PC-3 (cell line): ENCODE results near the gene THBS2. TPM values are rescaled to one million over a fixed set of nuclear protein-coding genes. Genes with fewer than 3 reads are reported as not detected.

ENCODE experiments used
- ATAC-seq: fragments of 200-7000 bp; cut with Tn5 transposase; 2 replicates; pipeline ENCODE4 v1.9.1; 2020; ENCODE audit warnings: mild to moderate bottlenecking, moderate library complexity
- BruUV-seq: library from RNA; stranded (reverse); fragments of 400-500 nt; replicated peaks from 2 replicates; lab custom pipeline; 2021; lab: Mats Ljungman, UMichigan
- CTCF ChIA-PET: fragments of 300-600 bp; sonication (Branson Sonifier 250); formaldehyde crosslinking; loops from one replicate; lab custom pipeline; 2022; ENCODE audit warnings: antibody characterized with exemption; lab: Charles Lee
- POLR2A ChIA-PET: fragments of 300-600 bp; sonication (Branson Sonifier 250); formaldehyde crosslinking; loops from one replicate; lab custom pipeline; 2022; ENCODE audit warnings: antibody characterized with exemption; ENCODE audit not compliant: unreplicated experiment; lab: Charles Lee
- DNase-seq: peaks from one replicate; pipeline ENCODE4 v3.0.0-alpha.2; 2015
- H2AFZ ChIP-seq: fragments of 300-600 bp; sonication (generic); 2 replicates; pipeline ENCODE4 v1.6.0; 2016; ENCODE audit warnings: antibody characterized with exemption, low read length
- H3F3A ChIP-seq: fragments of 300-600 bp; sonication (generic); one replicate; pipeline ENCODE4 v1.6.0; 2017; ENCODE audit warnings: antibody characterized with exemption, low read length, control low read depth, mild to moderate bottlenecking; ENCODE audit not compliant: unreplicated experiment
- H3K27ac ChIP-seq: fragments of 300-600 bp; sonication (generic); 2 replicates; pipeline ENCODE4 v1.5.1; 2016; ENCODE audit warnings: mild to moderate bottlenecking, low read length
- H3K27me3 ChIP-seq: fragments of 300-600 bp; sonication (generic); 2 replicates; pipeline ENCODE4 v1.6.1; 2016; ENCODE audit warnings: low read length, mixed read lengths
- H3K36me3 ChIP-seq: fragments of 300-600 bp; sonication (generic); 2 replicates; pipeline ENCODE4 v1.6.1; 2016; ENCODE audit warnings: low read depth, mixed run types, low read length, mixed read lengths
- H3K4me1 ChIP-seq: fragments of 300-600 bp; sonication (generic); 2 replicates; pipeline ENCODE4 v1.5.1; 2016; ENCODE audit warnings: low read length; ENCODE audit not compliant: insufficient read depth
- H3K4me2 ChIP-seq: fragments of 300-600 bp; sonication (generic); 2 replicates; pipeline ENCODE4 v1.6.0; 2016; ENCODE audit warnings: low read length
- H3K4me3 ChIP-seq: fragments of 300-600 bp; sonication (generic); 2 replicates; pipeline ENCODE4 v1.5.1; 2016; ENCODE audit warnings: mild to moderate bottlenecking, low read length, mixed read lengths
- H3K79me2 ChIP-seq: fragments of 300-600 bp; sonication (generic); 2 replicates; pipeline ENCODE4 v1.6.1; 2017; ENCODE audit warnings: low read length, mixed read lengths
- H3K9ac ChIP-seq: fragments of 300-600 bp; sonication (generic); 2 replicates; pipeline ENCODE4 v1.6.0; 2016; ENCODE audit warnings: mild to moderate bottlenecking, low read length
- H3K9me2 ChIP-seq: fragments of 300-600 bp; sonication (generic); replicated peaks from 2 replicates; pipeline ENCODE4 v1.6.1; 2016; ENCODE audit warnings: mixed run types, low read length, mixed read lengths
- H3K9me3 ChIP-seq: fragments of 300-600 bp; sonication (generic); 2 replicates; pipeline ENCODE4 v1.6.1; 2016; ENCODE audit warnings: low read length, mixed read lengths
- H4K20me1 ChIP-seq: fragments of 300-600 bp; sonication (generic); 2 replicates; pipeline ENCODE4 v1.6.1; 2016; ENCODE audit warnings: low read length, mixed read lengths
- CTCF ChIP-seq: fragments of 300-600 bp; sonication (generic); conservative IDR thresholded peaks from 2 replicates; pipeline ENCODE4 v1.5.1; 2017; ENCODE audit warnings: antibody characterized with exemption, low read depth, mild to moderate bottlenecking, low read length
- EZH2 ChIP-seq: fragments of 300-600 bp; sonication (generic); IDR thresholded peaks from one replicate; pipeline ENCODE4 v1.6.1; 2017; ENCODE audit warnings: antibody characterized with exemption, mild to moderate bottlenecking, low read length; ENCODE audit not compliant: unreplicated experiment
- EZH2phosphoT487 ChIP-seq: fragments of 300-600 bp; sonication (generic); IDR thresholded peaks from 2 replicates; pipeline ENCODE4 v1.6.1; 2018; ENCODE audit warnings: mild to moderate bottlenecking, antibody characterized with exemption, low read length, borderline replicate concordance
- intact Hi-C: fragments of 100-400 bp; cut with micrococcal nuclease; formaldehyde crosslinking; loops from 2 replicates; pipeline ENCODE4 v1.9.0; 2023
- total RNA-seq: library from RNA; depleted of rRNA; stranded (reverse); fragments of >200 nt; gene quantifications from 2 replicates; pipeline ENCODE4 v1.2.3, GENCODE V29; 2014

THBS2 gene
- total RNA-seq, 1 experiment from 2014 or later = not detected

- Histone ChIP-seq H3K4me2 (no peak overlapping the region), H3K36me3 (no peaks in the 10 kb centered on the region), H3F3A (no peaks in the 10 kb centered on the region), H3K4me3 (no peak overlapping the region), H3K4me1 (no peaks in the 10 kb centered on the region), H3K9ac (no peak overlapping the region), H3K9me2 (no peaks in the 10 kb centered on the region), H4K20me1 (no peaks in the 10 kb centered on the region), H3K27ac (no peak overlapping the region), H3K27me3 (no peaks in the 10 kb centered on the region), H3K79me2 (no peaks in the 10 kb centered on the region), H2AFZ (no peak overlapping the region), H3K9me3 (no peaks in the 10 kb centered on the region)
- no peak for DNase-seq
- BruUV-seq = no TSS peak
- POLR2A ChIA-PET = no interaction called here
- CTCF ChIA-PET = no interaction called here
- intact Hi-C loops = no loop called here
- ATAC-seq = no peak
- no peak for TF ChIP-seq EZH2
- no peak for TF ChIP-seq CTCF
- TF ChIP-seq EZH2phosphoT487 = no peak
Measured at GRCh38 chr6:169224185-169224695, 29.4 kb downstream of the THBS2 start.

DNA sequence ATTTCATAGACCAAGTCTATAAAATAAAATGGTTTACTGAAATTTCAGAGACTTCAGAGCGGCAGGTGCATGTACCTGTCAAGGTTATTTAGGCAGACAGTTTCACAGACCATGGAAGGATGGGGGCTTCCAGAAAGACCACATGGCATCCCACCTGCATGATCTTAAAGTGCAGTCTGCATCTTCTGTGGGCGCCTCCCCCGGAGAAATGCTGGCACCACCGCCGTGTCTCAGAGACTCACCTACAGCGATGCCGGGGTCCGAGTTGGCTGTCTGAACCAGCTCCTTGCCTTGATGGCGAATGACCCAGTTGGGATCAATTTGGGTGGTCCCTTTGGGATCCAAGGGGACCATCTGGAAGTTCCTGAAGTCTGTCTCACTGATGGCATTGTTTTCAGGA, 30.6 kb downstream of the THBS2 start:
- H3K36me3 ChIP-seq = no peaks in the 10 kb centered on the region

More for the DNA sequence above, 30.6 kb downstream of the THBS2 start:
- DNase-seq = no peak
- H2AFZ ChIP-seq = no peak overlapping the region
- POLR2A ChIA-PET = no interaction called here
- no peaks in the 10 kb centered on the region for H3K79me2 ChIP-seq
- TF ChIP-seq CTCF (no peak), EZH2 (no peak), EZH2phosphoT487 (no peak)
- intact Hi-C loops = no loop called here
- ATAC-seq = no peak
- no peak overlapping the region for H3K4me2 ChIP-seq
- H3K9me3 ChIP-seq = no peaks in the 10 kb centered on the region
- no TSS peak for BruUV-seq
- no peaks in the 10 kb centered on the region for H3K27me3 ChIP-seq
- H3K9ac ChIP-seq = no peak overlapping the region
- H3F3A ChIP-seq = no peaks in the 10 kb centered on the region
- no peak overlapping the region for H3K27ac ChIP-seq
- no peaks in the 10 kb centered on the region for H4K20me1 ChIP-seq
- no peak overlapping the region for H3K4me3 ChIP-seq
- CTCF ChIA-PET = no interaction called here
- no peaks in the 10 kb centered on the region for H3K9me2 ChIP-seq
- H3K4me1 ChIP-seq = no peaks in the 10 kb centered on the region
